ENCODE data around the gene ITGA6.

The ITGA6 gene

DNA sequence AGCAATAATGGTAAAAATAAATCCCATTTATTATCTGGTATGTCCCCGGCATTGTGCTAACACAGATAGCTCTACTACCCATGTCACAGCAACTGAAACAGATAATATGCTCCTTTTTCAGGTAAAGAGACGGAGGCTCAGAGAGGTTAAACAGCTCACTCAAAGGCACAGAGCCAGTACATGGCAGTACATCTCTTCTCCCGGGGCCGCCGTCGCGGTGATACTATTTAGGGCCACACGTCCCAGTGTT lies 127.8 kb downstream of the ITGA6 start:
- peak overlapping the region; percentile 81 to 91 for H3K27ac ChIP-seq (ENCODE audit: low read depth in 2 of 2, low read length in 2 of 2)
- no peaks in the 10 kb centered on the region for H3K36me3 ChIP-seq (ENCODE audit: control insufficient read depth in 2 of 2, insufficient read depth in 2 of 2, low read length in 2 of 2)
- no peaks in the 10 kb centered on the region for H3K27me3 ChIP-seq (ENCODE audit: control insufficient read depth in 2 of 2, insufficient read depth in 2 of 2, low read length in 2 of 2)

More for the DNA sequence above, 127.8 kb downstream of the ITGA6 start:
- H3K9me3 ChIP-seq (ENCODE audit: control insufficient read depth in 2 of 2, low read length in 2 of 2) = no peaks in the 10 kb centered on the region
- peak overlapping the region; percentile 85 to 95 for H3K9ac ChIP-seq (ENCODE audit: low read depth in 1 of 2, low read length in 2 of 2)
- H3K4me3 ChIP-seq (ENCODE audit: low read length in 2 of 2) = peak overlapping the region; percentile 91 to 96
- H3K4me1 ChIP-seq (ENCODE audit: control insufficient read depth in 2 of 2, insufficient read depth in 2 of 2, low read length in 2 of 2) = peaks cover 17 to 19% of the 10 kb centered on the region in 2 donors
